Fibroblast of the aortic adventitia (primary cell): ENCODE measurements around the gene FCGR2B. TPM values are rescaled to one million over a fixed set of nuclear protein-coding genes. Genes with fewer than 3 reads are reported as not detected.
A peak's percentile ranks its signal among the peaks of the same experiment; 100 is the strongest.
"Not testable (repeated sequence)": the region's sequence is repeated elsewhere in the genome, so short reads cannot be mapped to it uniquely, and the experiment has no call there.

Experiments used
- DNase-seq: peaks from one replicate; pipeline ENCODE4 v3.0.0-alpha.2; 2010; ENCODE audit warnings: low read depth
- H3K4me3 ChIP-seq: 2 replicates; pipeline ENCODE4 v1.5.1; 2011; ENCODE audit warnings: low read depth, mild to moderate bottlenecking, control low read depth, low read length, moderate library complexity
- CTCF ChIP-seq: IDR thresholded peaks from 2 replicates; pipeline ENCODE4 v1.5.1; 2011; ENCODE audit warnings: mild to moderate bottlenecking, low read length, control low read depth, inconsistent platforms; ENCODE audit not compliant: insufficient read depth
- total RNA-seq: library from RNA; depleted of rRNA; stranded (reverse); fragments of >200 nt; gene quantifications from 2 replicates; pipeline ENCODE4 v1.2.3, GENCODE V29; 2012; ENCODE audit warnings: low replicate concordance

The FCGR2B gene
- total RNA-seq, 1 donor, result not detected

GRCh38 chr1:161642697-161643096 is 20.2 kb upstream of the FCGR2B start:
- TF ChIP-seq CTCF, result peak; percentile 12
- not testable (repeated sequence) for H3K4me3 ChIP-seq
- peak; percentile 15 for DNase-seq

GRCh38 chr1:161643481-161644208 is 19.3 kb upstream of the FCGR2B start:
- DNase-seq, H3K4me3 ChIP-seq: not testable (repeated sequence)

GRCh38 chr1:161644855-161645254 is 18.1 kb upstream of the FCGR2B start:
- not testable (repeated sequence) for DNase-seq, H3K4me3 ChIP-seq

- H3K4me3 ChIP-seq, result not testable (repeated sequence)
- TF ChIP-seq CTCF, result peak; percentile 40
- peak; percentile 51 for DNase-seq
Measured at GRCh38 chr1:161647507-161648360, 15.2 kb upstream of the FCGR2B start.

- not testable (repeated sequence) for DNase-seq, H3K4me3 ChIP-seq
Measured at GRCh38 chr1:161653541-161653940, 9.4 kb upstream of the FCGR2B start.

GRCh38 chr1:161653971-161654370 is 9.0 kb upstream of the FCGR2B start:
- not testable (repeated sequence) for DNase-seq, H3K4me3 ChIP-seq

GRCh38 chr1:161658524-161658923 is 4.4 kb upstream of the FCGR2B start:
- not testable (repeated sequence) for DNase-seq, H3K4me3 ChIP-seq

GRCh38 chr1:161661660-161662311 is 1.2 kb upstream of the FCGR2B start:
- not testable (repeated sequence) for H3K4me3 ChIP-seq, DNase-seq

- not testable (repeated sequence) for DNase-seq, H3K4me3 ChIP-seq
Measured at GRCh38 chr1:161663569-161663968, 626 bp downstream of the FCGR2B start.

- not testable (repeated sequence) for DNase-seq, H3K4me3 ChIP-seq
Measured at GRCh38 chr1:161664689-161665088, 1.7 kb downstream of the FCGR2B start.

GRCh38 chr1:161671045-161672020 is 8.4 kb downstream of the FCGR2B start:
- not testable (repeated sequence) for H3K4me3 ChIP-seq
- DNase-seq, result peak; percentile 10

- not testable (repeated sequence) for H3K4me3 ChIP-seq, DNase-seq
Measured at GRCh38 chr1:161673437-161673836, 10.5 kb downstream of the FCGR2B start.

GRCh38 chr1:161674447-161674846 is 11.5 kb downstream of the FCGR2B start:
- DNase-seq, H3K4me3 ChIP-seq: not testable (repeated sequence)

- not testable (repeated sequence) for H3K4me3 ChIP-seq, DNase-seq
Measured at GRCh38 chr1:161674908-161675307, 12.0 kb downstream of the FCGR2B start.
